GM19455 (cell line): Measurements from ENCODE around the gene TTN.

Source experiments
- ATAC-seq: cut with Tn5 transposase; IDR thresholded peaks from one replicate; pipeline ENCODE4 v1.9.1; 2021; ENCODE audit not compliant: unreplicated experiment

Gene TTN

GRCh38 chr2:178819147-178819875 lies 12.1 kb upstream of the TTN start:
- ATAC-seq, result peak; percentile 32

- no peak for ATAC-seq
Observed at GRCh38 chr2:178811901-178812300, 4.7 kb upstream of the TTN start.

GRCh38 chr2:178811045-178811444 lies 3.8 kb upstream of the TTN start:
- no peak for ATAC-seq

GRCh38 chr2:178810422-178810821 lies 3.2 kb upstream of the TTN start:
- no peak for ATAC-seq

- ATAC-seq, result no peak
Observed at GRCh38 chr2:178806543-178806942, 680 bp downstream of the TTN start.

- ATAC-seq, result no peak
Observed at GRCh38 chr2:178805457-178805856, 1.8 kb downstream of the TTN start.

- ATAC-seq, result peak; percentile 77
Observed at GRCh38 chr2:178804791-178805190, 2.4 kb downstream of the TTN start.

GRCh38 chr2:178800510-178800909 lies 6.7 kb downstream of the TTN start:
- ATAC-seq, result no peak

- ATAC-seq, result no peak
Observed at GRCh38 chr2:178799305-178799704, 7.9 kb downstream of the TTN start.

- ATAC-seq, result no peak
Observed at GRCh38 chr2:178796079-178796677, 11.0 kb downstream of the TTN start.

GRCh38 chr2:178787934-178788333 lies 19.3 kb downstream of the TTN start:
- no peak for ATAC-seq

GRCh38 chr2:178787155-178787554 lies 20.1 kb downstream of the TTN start:
- ATAC-seq, result no peak

GRCh38 chr2:178783889-178784288 lies 23.3 kb downstream of the TTN start:
- no peak for ATAC-seq

GRCh38 chr2:178782236-178782635 lies 25.0 kb downstream of the TTN start:
- ATAC-seq, result no peak

GRCh38 chr2:178777577-178777976 lies 29.6 kb downstream of the TTN start:
- ATAC-seq, result no peak

GRCh38 chr2:178776751-178777150 lies 30.5 kb downstream of the TTN start:
- ATAC-seq, result no peak

- no peak for ATAC-seq
Observed at GRCh38 chr2:178775975-178776374, 31.2 kb downstream of the TTN start.

- ATAC-seq, result no peak
Observed at GRCh38 chr2:178770518-178770917, 36.7 kb downstream of the TTN start.

- ATAC-seq, result no peak
Observed at GRCh38 chr2:178767094-178768060, 39.8 kb downstream of the TTN start.

GRCh38 chr2:178764097-178764496 lies 43.1 kb downstream of the TTN start:
- ATAC-seq, result no peak

- ATAC-seq, result peak; percentile 83
Observed at GRCh38 chr2:178761759-178762371, 45.4 kb downstream of the TTN start.
